Measurements from ENCODE around the gene GPM6B.

GPM6B gene

GRCh38 chrX:13780868-13781427 is 35.9 kb downstream of the GPM6B start:
- no CpG with 5 or more reads among the region's 7 CpGs for WGBS, 2 donors (ENCODE audit: extremely low coverage in 2 of 2, insufficient read length in 2 of 2, insufficient replicate concordance in 1 of 2)
- Histone ChIP-seq H2BK12ac (ENCODE audit: low read length) (no peak overlapping the region), H3K4me3 (ENCODE audit: low read length in 2 of 2) (no peak overlapping the region), H3K4me1 (ENCODE audit: control insufficient read depth in 2 of 2, insufficient read depth in 1 of 2, low read depth in 1 of 2, low read length in 2 of 2) (peaks cover 0 to 4% of the 10 kb centered on the region in 2 donors), H3K79me1 (ENCODE audit: low read depth, low read length) (no peaks in the 10 kb centered on the region), H3K36me3 (replicated peaks in 1 of 2; ENCODE audit: control insufficient read depth in 2 of 2, insufficient read depth in 2 of 2, low read length in 2 of 2) (peaks cover 3 to 96% of the 10 kb centered on the region in 2 donors), H3K23ac (ENCODE audit: low read depth, low read length, poor library complexity) (no peak overlapping the region), H3K27me3 (ENCODE audit: control insufficient read depth in 3 of 3, insufficient read depth in 3 of 3, low read depth in 1 of 3, low read length in 3 of 3) (no peaks in the 10 kb centered on the region), H3K18ac (ENCODE audit: low read length) (no peak overlapping the region), H3K4me2 (ENCODE audit: insufficient read depth, low read length, poor library complexity, severe bottlenecking) (no peak overlapping the region), H3K14ac (ENCODE audit: low read length) (no peak overlapping the region), H3K4ac (ENCODE audit: low read length) (no peak overlapping the region), H4K8ac (ENCODE audit: low read depth, low read length) (no peak overlapping the region), H3K9me3 (replicated peaks in 1 of 2; ENCODE audit: control insufficient read depth in 2 of 2, insufficient read depth in 1 of 2, low read depth in 1 of 2, low read length in 2 of 2) (no peaks in the 10 kb centered on the region), H2AFZ (ENCODE audit: low read length) (no peak overlapping the region), H2BK120ac (ENCODE audit: low read depth, low read length) (no peak overlapping the region), H3K27ac (replicated peaks; ENCODE audit: low read length) (peak overlapping the region; percentile 43), H2BK15ac (ENCODE audit: low read length) (no peak overlapping the region), H2BK5ac (ENCODE audit: low read length) (no peak overlapping the region), H2AK5ac (ENCODE audit: low read depth, low read length) (no peak overlapping the region), H4K91ac (ENCODE audit: low read depth, low read length, poor library complexity) (no peak overlapping the region), H3K9ac (ENCODE audit: low read depth, low read length, poor library complexity) (no peak overlapping the region)
- no peak for DNase-seq (ENCODE audit: low spot score)

- no peak overlapping the region for H4K8ac ChIP-seq (ENCODE audit: low read depth, low read length)
- H2BK15ac ChIP-seq (ENCODE audit: low read length): no peak overlapping the region
- peaks cover 5 to 97% of the 10 kb centered on the region in 2 donors for H3K36me3 ChIP-seq (replicated peaks in 1 of 2; ENCODE audit: control insufficient read depth in 2 of 2, insufficient read depth in 2 of 2, low read length in 2 of 2)
- H2BK120ac ChIP-seq (ENCODE audit: low read depth, low read length): no peak overlapping the region
- H3K4me2 ChIP-seq (ENCODE audit: insufficient read depth, low read length, poor library complexity, severe bottlenecking): no peak overlapping the region
- H3K4me3 ChIP-seq (ENCODE audit: low read length in 2 of 2): no peak overlapping the region
- no peak overlapping the region for H3K18ac ChIP-seq (ENCODE audit: low read length)
- no peaks in the 10 kb centered on the region for H3K79me1 ChIP-seq (ENCODE audit: low read depth, low read length)
- H3K14ac ChIP-seq (ENCODE audit: low read length): no peak overlapping the region
- no peak overlapping the region for H3K4ac ChIP-seq (ENCODE audit: low read length)
- H3K4me1 ChIP-seq (ENCODE audit: control insufficient read depth in 2 of 2, insufficient read depth in 1 of 2, low read depth in 1 of 2, low read length in 2 of 2): peaks cover 0 to 4% of the 10 kb centered on the region in 2 donors
- H2BK12ac ChIP-seq (ENCODE audit: low read length): no peak overlapping the region
- DNase-seq (ENCODE audit: low spot score): no peak
- no peak overlapping the region for H2AK5ac ChIP-seq (ENCODE audit: low read depth, low read length)
- H3K23ac ChIP-seq (ENCODE audit: low read depth, low read length, poor library complexity): no peak overlapping the region
- no peak overlapping the region for H3K9ac ChIP-seq (ENCODE audit: low read depth, low read length, poor library complexity)
- H2BK5ac ChIP-seq (ENCODE audit: low read length): no peak overlapping the region
- WGBS, 2 donors (ENCODE audit: extremely low coverage in 2 of 2, insufficient read length in 2 of 2, insufficient replicate concordance in 1 of 2): no CpG with 5 or more reads among the region's 2 CpGs
- no peak overlapping the region for H2AFZ ChIP-seq (ENCODE audit: low read length)
- peaks cover 0 to 5% (median 0%) of the 10 kb centered on the region in 3 experiments for H3K27me3 ChIP-seq (ENCODE audit: control insufficient read depth in 3 of 3, insufficient read depth in 3 of 3, low read depth in 1 of 3, low read length in 3 of 3)
- H3K27ac ChIP-seq (replicated peaks; ENCODE audit: low read length): no peak overlapping the region
- H3K9me3 ChIP-seq (replicated peaks in 1 of 2; ENCODE audit: control insufficient read depth in 2 of 2, insufficient read depth in 1 of 2, low read depth in 1 of 2, low read length in 2 of 2): no peaks in the 10 kb centered on the region
- H4K91ac ChIP-seq (ENCODE audit: low read depth, low read length, poor library complexity): no peak overlapping the region
These were observed 38.0 kb downstream of the GPM6B start for GRCh38 chrX:13778916-13779315.

GRCh38 chrX:13776387-13776786 is 40.5 kb downstream of the GPM6B start:
- Histone ChIP-seq H2AK5ac (ENCODE audit: low read depth, low read length) (no peak overlapping the region), H3K4me2 (ENCODE audit: insufficient read depth, low read length, poor library complexity, severe bottlenecking) (no peak overlapping the region), H2BK120ac (ENCODE audit: low read depth, low read length) (no peak overlapping the region), H3K4me3 (ENCODE audit: low read length in 2 of 2) (no peak overlapping the region), H2BK5ac (ENCODE audit: low read length) (no peak overlapping the region), H3K9me3 (replicated peaks in 1 of 2; ENCODE audit: control insufficient read depth in 2 of 2, insufficient read depth in 1 of 2, low read depth in 1 of 2, low read length in 2 of 2) (no peaks in the 10 kb centered on the region), H2AFZ (ENCODE audit: low read length) (no peak overlapping the region), H3K27ac (replicated peaks; ENCODE audit: low read length) (no peak overlapping the region), H3K14ac (ENCODE audit: low read length) (no peak overlapping the region), H3K36me3 (replicated peaks in 1 of 2; ENCODE audit: control insufficient read depth in 2 of 2, insufficient read depth in 2 of 2, low read length in 2 of 2) (peaks cover 5 to 98% of the 10 kb centered on the region in 2 donors), H3K9ac (ENCODE audit: low read depth, low read length, poor library complexity) (no peak overlapping the region), H4K91ac (ENCODE audit: low read depth, low read length, poor library complexity) (no peak overlapping the region), H2BK15ac (ENCODE audit: low read length) (no peak overlapping the region), H4K8ac (ENCODE audit: low read depth, low read length) (no peak overlapping the region), H2BK12ac (ENCODE audit: low read length) (no peak overlapping the region), H3K79me1 (ENCODE audit: low read depth, low read length) (no peaks in the 10 kb centered on the region), H3K4me1 (ENCODE audit: control insufficient read depth in 2 of 2, insufficient read depth in 1 of 2, low read depth in 1 of 2, low read length in 2 of 2) (peaks cover 0 to 4% of the 10 kb centered on the region in 2 donors), H3K4ac (ENCODE audit: low read length) (no peak overlapping the region), H3K23ac (ENCODE audit: low read depth, low read length, poor library complexity) (no peak overlapping the region), H3K18ac (ENCODE audit: low read length) (no peak overlapping the region), H3K27me3 (ENCODE audit: control insufficient read depth in 3 of 3, insufficient read depth in 3 of 3, low read depth in 1 of 3, low read length in 3 of 3) (peaks cover 0 to 5% (median 0%) of the 10 kb centered on the region in 3 experiments)
- no CpG with 5 or more reads among the region's 4 CpGs for WGBS, 2 donors (ENCODE audit: extremely low coverage in 2 of 2, insufficient read length in 2 of 2, insufficient replicate concordance in 1 of 2)
- DNase-seq (ENCODE audit: low spot score): no peak

- peaks cover 5 to 98% of the 10 kb centered on the region in 2 donors for H3K36me3 ChIP-seq (replicated peaks in 1 of 2; ENCODE audit: control insufficient read depth in 2 of 2, insufficient read depth in 2 of 2, low read length in 2 of 2)
- peaks cover 0 to 5% (median 0%) of the 10 kb centered on the region in 3 experiments for H3K27me3 ChIP-seq (ENCODE audit: control insufficient read depth in 3 of 3, insufficient read depth in 3 of 3, low read depth in 1 of 3, low read length in 3 of 3)
- H3K27ac ChIP-seq (replicated peaks; ENCODE audit: low read length): no peak overlapping the region
- no peak overlapping the region for H2AK5ac ChIP-seq (ENCODE audit: low read depth, low read length)
- H2BK5ac ChIP-seq (ENCODE audit: low read length): no peak overlapping the region
- H3K9me3 ChIP-seq (replicated peaks in 1 of 2; ENCODE audit: control insufficient read depth in 2 of 2, insufficient read depth in 1 of 2, low read depth in 1 of 2, low read length in 2 of 2): no peaks in the 10 kb centered on the region
- no peak overlapping the region for H2AFZ ChIP-seq (ENCODE audit: low read length)
- H2BK15ac ChIP-seq (ENCODE audit: low read length): no peak overlapping the region
- WGBS, 2 donors (ENCODE audit: extremely low coverage in 2 of 2, insufficient read length in 2 of 2, insufficient replicate concordance in 1 of 2): no CpG with 5 or more reads among the region's 3 CpGs
- H3K4ac ChIP-seq (ENCODE audit: low read length): no peak overlapping the region
- H3K18ac ChIP-seq (ENCODE audit: low read length): no peak overlapping the region
- H3K14ac ChIP-seq (ENCODE audit: low read length): no peak overlapping the region
- no peak overlapping the region for H4K8ac ChIP-seq (ENCODE audit: low read depth, low read length)
- no peak overlapping the region for H3K23ac ChIP-seq (ENCODE audit: low read depth, low read length, poor library complexity)
- no peak overlapping the region for H2BK12ac ChIP-seq (ENCODE audit: low read length)
- no peak overlapping the region for H4K91ac ChIP-seq (ENCODE audit: low read depth, low read length, poor library complexity)
- DNase-seq (ENCODE audit: low spot score): no peak
- H3K4me1 ChIP-seq (ENCODE audit: control insufficient read depth in 2 of 2, insufficient read depth in 1 of 2, low read depth in 1 of 2, low read length in 2 of 2): peaks cover 0 to 2% of the 10 kb centered on the region in 2 donors
- H2BK120ac ChIP-seq (ENCODE audit: low read depth, low read length): no peak overlapping the region
- H3K79me1 ChIP-seq (ENCODE audit: low read depth, low read length): no peaks in the 10 kb centered on the region
- no peak overlapping the region for H3K4me3 ChIP-seq (ENCODE audit: low read length in 2 of 2)
- no peak overlapping the region for H3K4me2 ChIP-seq (ENCODE audit: insufficient read depth, low read length, poor library complexity, severe bottlenecking)
- H3K9ac ChIP-seq (ENCODE audit: low read depth, low read length, poor library complexity): no peak overlapping the region
These were observed 41.1 kb downstream of the GPM6B start for GRCh38 chrX:13775837-13776236.

Measured in neuronal stem cell (in vitro differentiated cells).